ENCODE data around the gene SMARCB1.

DNA sequence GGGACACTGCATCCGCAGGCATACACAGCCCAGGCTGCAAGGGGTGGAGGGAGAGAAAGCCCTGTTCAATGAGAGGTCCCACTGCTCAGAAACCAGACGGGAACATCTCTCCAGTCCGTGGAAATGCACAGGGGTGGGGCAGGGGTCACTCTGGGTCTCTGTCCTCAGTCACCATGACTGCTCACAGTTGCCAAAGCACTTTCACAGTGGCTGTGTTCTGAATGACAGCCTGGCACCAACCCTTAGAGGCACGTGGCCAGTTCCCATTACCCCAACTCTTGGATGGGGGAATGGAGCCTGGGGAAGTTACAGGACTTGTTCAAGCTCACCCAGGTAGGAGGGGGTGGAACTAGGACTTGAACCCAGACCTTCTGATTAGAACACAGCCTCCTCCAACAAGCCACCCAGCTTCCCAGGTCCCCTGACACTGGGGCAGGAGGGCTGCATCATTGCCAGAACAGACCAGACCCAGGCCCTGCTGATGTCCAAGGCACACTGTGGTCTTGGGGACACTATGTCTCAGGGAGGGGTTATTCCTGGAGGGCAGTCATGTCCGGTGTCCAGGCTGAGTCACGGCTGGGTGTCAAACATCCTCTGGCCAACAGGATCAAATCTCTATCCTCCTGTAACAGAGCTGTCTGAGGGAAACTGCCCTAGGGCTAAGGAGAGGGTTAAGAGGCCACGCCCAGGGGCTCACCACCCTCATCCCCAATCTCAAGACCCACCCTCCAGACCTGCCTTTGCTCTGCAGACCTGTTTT is 44.1 kb upstream of the SMARCB1 start:
- TF ChIP-seq POLR2A (IDR thresholded peaks at IDR 0.05) = no peak
- TF ChIP-seq, protein P1, sequence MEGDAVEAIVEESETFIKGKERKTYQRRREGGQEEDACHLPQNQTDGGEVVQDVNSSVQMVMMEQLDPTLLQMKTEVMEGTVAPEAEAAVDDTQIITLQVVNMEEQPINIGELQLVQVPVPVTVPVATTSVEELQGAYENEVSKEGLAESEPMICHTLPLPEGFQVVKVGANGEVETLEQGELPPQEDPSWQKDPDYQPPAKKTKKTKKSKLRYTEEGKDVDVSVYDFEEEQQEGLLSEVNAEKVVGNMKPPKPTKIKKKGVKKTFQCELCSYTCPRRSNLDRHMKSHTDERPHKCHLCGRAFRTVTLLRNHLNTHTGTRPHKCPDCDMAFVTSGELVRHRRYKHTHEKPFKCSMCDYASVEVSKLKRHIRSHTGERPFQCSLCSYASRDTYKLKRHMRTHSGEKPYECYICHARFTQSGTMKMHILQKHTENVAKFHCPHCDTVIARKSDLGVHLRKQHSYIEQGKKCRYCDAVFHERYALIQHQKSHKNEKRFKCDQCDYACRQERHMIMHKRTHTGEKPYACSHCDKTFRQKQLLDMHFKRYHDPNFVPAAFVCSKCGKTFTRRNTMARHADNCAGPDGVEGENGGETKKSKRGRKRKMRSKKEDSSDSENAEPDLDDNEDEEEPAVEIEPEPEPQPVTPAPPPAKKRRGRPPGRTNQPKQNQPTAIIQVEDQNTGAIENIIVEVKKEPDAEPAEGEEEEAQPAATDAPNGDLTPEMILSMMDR (IDR thresholded peaks at IDR 0.05) = no peak
